HepG2 (cell line): ENCODE results near the gene LYZL1. TPM values are rescaled to one million over a fixed set of nuclear protein-coding genes. Genes with fewer than 3 reads are reported as not detected.

ENCODE experiments used
- DMAP1 ChIP-seq: IDR thresholded peaks from 2 replicates; pipeline ENCODE4 v1.6.1; 2016
- DNMT3B ChIP-seq: conservative IDR thresholded peaks from 2 replicates; pipeline ENCODE4 v1.6.1; 2016; ENCODE audit warnings: missing biosample characterization, control low read depth
- GLMP ChIP-seq: sonication (generic); formaldehyde crosslinking; IDR thresholded peaks from 2 replicates; pipeline ENCODE4 v1.9.0; 2021; ENCODE audit warnings: missing genetic modification reagents, mild to moderate bottlenecking, borderline replicate concordance
- GTF3A ChIP-seq: sonication (generic); formaldehyde crosslinking; conservative IDR thresholded peaks from 2 replicates; pipeline ENCODE4 v1.4.0; 2020; ENCODE audit warnings: mild to moderate bottlenecking, missing genetic modification reagents
- ONECUT2 ChIP-seq: sonication (generic); formaldehyde crosslinking; IDR thresholded peaks from 2 replicates; pipeline ENCODE4 v1.4.0; 2020; ENCODE audit warnings: missing genetic modification reagents
- PCBP2 ChIP-seq: fragments of 200-400 bp; formaldehyde crosslinking; optimal IDR thresholded peaks from 2 replicates; pipeline ENCODE3; 2018; ENCODE audit warnings: low read length, low read depth; ENCODE audit not compliant: poor library complexity, severe bottlenecking
- RAD21 ChIP-seq: fragments of 450-650 bp; formaldehyde crosslinking; IDR thresholded peaks from 2 replicates; pipeline ENCODE4 v1.5.0; 2020; ENCODE audit warnings: mild to moderate bottlenecking
- RFXANK ChIP-seq: IDR thresholded peaks from 2 replicates; pipeline ENCODE4 v1.6.1; 2016
- SCMH1 ChIP-seq: sonication (generic); formaldehyde crosslinking; IDR thresholded peaks from 2 replicates; pipeline ENCODE4 v1.9.0; 2021; ENCODE audit warnings: missing genetic modification reagents, mild to moderate bottlenecking, borderline replicate concordance
- SP5 ChIP-seq: IDR thresholded peaks from 2 replicates; pipeline ENCODE4 v1.6.1; 2016; ENCODE audit warnings: low read depth, borderline replicate concordance
- USF2 ChIP-seq, 2 experiments: sonication (generic) in 1 of 2; formaldehyde crosslinking in 1 of 2; IDR thresholded peaks; 2 replicates each; pipeline versions ENCODE4 v1.5.1 to v1.6.1; 2011 to 2020; ENCODE audit warnings: borderline replicate concordance in 1 of 2, low read depth in 1 of 2, low read length in 1 of 2, mild to moderate bottlenecking in 1 of 2, missing genetic modification reagents in 1 of 2, moderate library complexity in 1 of 2
- ZC3H13 ChIP-seq: sonication (generic); formaldehyde crosslinking; IDR thresholded peaks from 2 replicates; pipeline ENCODE4 v1.8.1; 2023; ENCODE audit warnings: mild to moderate bottlenecking, missing genetic modification reagents, moderate library complexity
- ZKSCAN8 ChIP-seq: IDR thresholded peaks from 2 replicates; pipeline ENCODE4 v1.6.1; 2016; ENCODE audit warnings: borderline replicate concordance, missing genetic modification reagents, missing compliant biosample characterization
- ZMAT5 ChIP-seq: sonication (generic); formaldehyde crosslinking; IDR thresholded peaks from 2 replicates; pipeline ENCODE4 v1.5.0; 2020; ENCODE audit warnings: mild to moderate bottlenecking, low read depth, missing genetic modification reagents, borderline replicate concordance
- ZNF24 ChIP-seq: fragments of 450-650 bp; IDR thresholded peaks from 2 replicates; pipeline ENCODE4 v1.6.1; 2017; ENCODE audit warnings: antibody characterized with exemption, mild to moderate bottlenecking
- ZNF256 ChIP-seq: sonication (generic); formaldehyde crosslinking; conservative IDR thresholded peaks from 2 replicates; pipeline ENCODE4 v1.4.0; 2020; ENCODE audit warnings: missing genetic modification reagents
- ZNF362 ChIP-seq: sonication (generic); formaldehyde crosslinking; IDR thresholded peaks from 2 replicates; pipeline ENCODE4 v1.4.0; 2020; ENCODE audit warnings: missing genetic modification reagents, mild to moderate bottlenecking, borderline replicate concordance
- ZNF614 ChIP-seq: IDR thresholded peaks from 2 replicates; pipeline ENCODE4 v1.6.1; 2018; ENCODE audit warnings: missing biosample characterization, missing genetic modification reagents, inconsistent platforms, borderline replicate concordance
- polyA plus RNA-seq, 8 experiments: library from polyadenylated mRNA; depleted of rRNA in 3 of 8; stranded (reverse) in 7 of 8; unstranded in 1 of 8; fragments of >200 nt; fragmentation: Illumina TruSeq in 4 of 8; extraction: Trizol in 4 of 8; gene quantifications; 2 replicates each; pipeline versions ENCODE4 v1.2.1 to v1.2.3, GENCODE V29; 2011 to 2016; ENCODE audit warnings: low read depth in 4 of 8, missing spikeins in 1 of 8, mixed read lengths in 1 of 8; ENCODE audit not compliant: insufficient read depth in 1 of 8
- total RNA-seq, 5 experiments: library from RNA; depleted of rRNA; stranded (reverse); fragments of >200 nt; fragmentation: Illumina TruSeq; extraction: Trizol; gene quantifications; 2 replicates each; pipeline ENCODE4 v1.2.3, GENCODE V29; 2016; ENCODE audit warnings: low read depth in 1 of 5
- TF ChIP-seq, protein P1 (sequence below): fragments of 450-650 bp; IDR thresholded peaks from 2 replicates; pipeline ENCODE4 v1.6.1; 2017
- TF ChIP-seq, protein P2 (sequence below): sonication (generic); formaldehyde crosslinking; IDR thresholded peaks from 2 replicates; pipeline ENCODE4 v1.8.1; 2022; ENCODE audit warnings: low read depth, mild to moderate bottlenecking, missing genetic modification reagents

Gene LYZL1
- total and polyA plus RNA-seq, 2 of the 13 experiments (the other 11 are each of a cell fraction or from before 2014, with no cell fraction given) = not detected

GRCh38 chr10:29326886-29327745 is 38.2 kb downstream of the LYZL1 start (continued):
- no peak for TF ChIP-seq ZMAT5 (CRISPR knock-in tag)
- peak; percentile 82 for TF ChIP-seq SP5
- TF ChIP-seq ZKSCAN8 (CRISPR knock-in tag) = no peak; the same call in 1 of the 2 replicates
- no peak; the same call in 1 of the 2 replicates for TF ChIP-seq RAD21 (CRISPR knock-in tag)
- no peak for TF ChIP-seq ZNF614 (CRISPR knock-in tag)
- TF ChIP-seq ZC3H13 = no peak
- no peak for TF ChIP-seq RFXANK
- TF ChIP-seq ZNF362 (CRISPR knock-in tag) = peak; percentile 87
- TF ChIP-seq ZNF256 (CRISPR knock-in tag) = no peak
- TF ChIP-seq, protein P1, sequence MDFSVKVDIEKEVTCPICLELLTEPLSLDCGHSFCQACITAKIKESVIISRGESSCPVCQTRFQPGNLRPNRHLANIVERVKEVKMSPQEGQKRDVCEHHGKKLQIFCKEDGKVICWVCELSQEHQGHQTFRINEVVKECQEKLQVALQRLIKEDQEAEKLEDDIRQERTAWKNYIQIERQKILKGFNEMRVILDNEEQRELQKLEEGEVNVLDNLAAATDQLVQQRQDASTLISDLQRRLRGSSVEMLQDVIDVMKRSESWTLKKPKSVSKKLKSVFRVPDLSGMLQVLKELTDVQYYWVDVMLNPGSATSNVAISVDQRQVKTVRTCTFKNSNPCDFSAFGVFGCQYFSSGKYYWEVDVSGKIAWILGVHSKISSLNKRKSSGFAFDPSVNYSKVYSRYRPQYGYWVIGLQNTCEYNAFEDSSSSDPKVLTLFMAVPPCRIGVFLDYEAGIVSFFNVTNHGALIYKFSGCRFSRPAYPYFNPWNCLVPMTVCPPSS = no peak
- TF ChIP-seq ONECUT2 (CRISPR knock-in tag) = 0 out of 2 replicates have a peak, but pooled peaks have one; percentile 10
- no peak for TF ChIP-seq SCMH1
- TF ChIP-seq USF2 (IDR thresholded peaks at IDR 0.05; ENCODE audit: low read depth, low read length) = no peak
- TF ChIP-seq USF2 (CRISPR knock-in tag; IDR thresholded peaks at IDR 0.05; ENCODE audit: borderline replicate concordance) = no peak
- TF ChIP-seq ZNF24 = 0 out of 2 replicates have a peak, but pooled peaks have one; percentile 54
- TF ChIP-seq GTF3A = 0 out of 2 replicates have a peak, but pooled peaks have one; percentile 48
- TF ChIP-seq PCBP2 = no peak
- TF ChIP-seq DNMT3B (CRISPR knock-in tag) = no peak
- TF ChIP-seq DMAP1 (CRISPR knock-in tag) = peak; percentile 54; the same call in 1 of the 2 replicates
- TF ChIP-seq, protein P2, sequence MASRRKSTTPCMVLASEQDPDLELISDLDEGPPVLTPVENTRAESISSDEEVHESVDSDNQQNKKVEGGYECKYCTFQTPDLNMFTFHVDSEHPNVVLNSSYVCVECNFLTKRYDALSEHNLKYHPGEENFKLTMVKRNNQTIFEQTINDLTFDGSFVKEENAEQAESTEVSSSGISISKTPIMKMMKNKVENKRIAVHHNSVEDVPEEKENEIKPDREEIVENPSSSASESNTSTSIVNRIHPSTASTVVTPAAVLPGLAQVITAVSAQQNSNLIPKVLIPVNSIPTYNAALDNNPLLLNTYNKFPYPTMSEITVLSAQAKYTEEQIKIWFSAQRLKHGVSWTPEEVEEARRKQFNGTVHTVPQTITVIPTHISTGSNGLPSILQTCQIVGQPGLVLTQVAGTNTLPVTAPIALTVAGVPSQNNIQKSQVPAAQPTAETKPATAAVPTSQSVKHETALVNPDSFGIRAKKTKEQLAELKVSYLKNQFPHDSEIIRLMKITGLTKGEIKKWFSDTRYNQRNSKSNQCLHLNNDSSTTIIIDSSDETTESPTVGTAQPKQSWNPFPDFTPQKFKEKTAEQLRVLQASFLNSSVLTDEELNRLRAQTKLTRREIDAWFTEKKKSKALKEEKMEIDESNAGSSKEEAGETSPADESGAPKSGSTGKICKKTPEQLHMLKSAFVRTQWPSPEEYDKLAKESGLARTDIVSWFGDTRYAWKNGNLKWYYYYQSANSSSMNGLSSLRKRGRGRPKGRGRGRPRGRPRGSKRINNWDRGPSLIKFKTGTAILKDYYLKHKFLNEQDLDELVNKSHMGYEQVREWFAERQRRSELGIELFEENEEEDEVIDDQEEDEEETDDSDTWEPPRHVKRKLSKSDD (CRISPR knock-in tag) = no peak
- TF ChIP-seq GLMP (CRISPR knock-in tag) = no peak
